ENCODE data around the gene RPS10.
A peak's percentile ranks its signal among the peaks of the same experiment; 100 is the strongest.

The RPS10 gene

DNA sequence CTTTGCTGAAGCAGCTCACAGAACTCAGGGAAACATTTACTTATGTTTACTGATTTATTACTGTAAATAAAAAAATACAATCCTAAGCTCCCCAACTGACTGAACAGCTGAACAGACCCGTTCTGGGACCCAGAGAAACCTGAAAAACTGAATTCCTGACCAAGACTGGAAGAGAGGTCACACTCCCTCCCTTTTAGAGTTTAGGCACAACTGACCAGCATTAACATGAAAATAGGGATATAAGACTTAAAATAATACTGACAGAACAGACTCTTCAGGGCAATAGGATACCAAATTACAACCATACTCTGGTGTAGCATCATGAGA is 11.7 kb upstream of the RPS10 start:
- H3K27ac ChIP-seq = peak overlapping the region; percentile 19; the same call in 1 of the 2 replicates
- TF ChIP-seq, protein P1, sequence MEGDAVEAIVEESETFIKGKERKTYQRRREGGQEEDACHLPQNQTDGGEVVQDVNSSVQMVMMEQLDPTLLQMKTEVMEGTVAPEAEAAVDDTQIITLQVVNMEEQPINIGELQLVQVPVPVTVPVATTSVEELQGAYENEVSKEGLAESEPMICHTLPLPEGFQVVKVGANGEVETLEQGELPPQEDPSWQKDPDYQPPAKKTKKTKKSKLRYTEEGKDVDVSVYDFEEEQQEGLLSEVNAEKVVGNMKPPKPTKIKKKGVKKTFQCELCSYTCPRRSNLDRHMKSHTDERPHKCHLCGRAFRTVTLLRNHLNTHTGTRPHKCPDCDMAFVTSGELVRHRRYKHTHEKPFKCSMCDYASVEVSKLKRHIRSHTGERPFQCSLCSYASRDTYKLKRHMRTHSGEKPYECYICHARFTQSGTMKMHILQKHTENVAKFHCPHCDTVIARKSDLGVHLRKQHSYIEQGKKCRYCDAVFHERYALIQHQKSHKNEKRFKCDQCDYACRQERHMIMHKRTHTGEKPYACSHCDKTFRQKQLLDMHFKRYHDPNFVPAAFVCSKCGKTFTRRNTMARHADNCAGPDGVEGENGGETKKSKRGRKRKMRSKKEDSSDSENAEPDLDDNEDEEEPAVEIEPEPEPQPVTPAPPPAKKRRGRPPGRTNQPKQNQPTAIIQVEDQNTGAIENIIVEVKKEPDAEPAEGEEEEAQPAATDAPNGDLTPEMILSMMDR (conservative IDR thresholded peaks at IDR 0.05) = no peak
- no peak for TF ChIP-seq ZFX (IDR thresholded peaks at IDR 0.05)

DNA sequence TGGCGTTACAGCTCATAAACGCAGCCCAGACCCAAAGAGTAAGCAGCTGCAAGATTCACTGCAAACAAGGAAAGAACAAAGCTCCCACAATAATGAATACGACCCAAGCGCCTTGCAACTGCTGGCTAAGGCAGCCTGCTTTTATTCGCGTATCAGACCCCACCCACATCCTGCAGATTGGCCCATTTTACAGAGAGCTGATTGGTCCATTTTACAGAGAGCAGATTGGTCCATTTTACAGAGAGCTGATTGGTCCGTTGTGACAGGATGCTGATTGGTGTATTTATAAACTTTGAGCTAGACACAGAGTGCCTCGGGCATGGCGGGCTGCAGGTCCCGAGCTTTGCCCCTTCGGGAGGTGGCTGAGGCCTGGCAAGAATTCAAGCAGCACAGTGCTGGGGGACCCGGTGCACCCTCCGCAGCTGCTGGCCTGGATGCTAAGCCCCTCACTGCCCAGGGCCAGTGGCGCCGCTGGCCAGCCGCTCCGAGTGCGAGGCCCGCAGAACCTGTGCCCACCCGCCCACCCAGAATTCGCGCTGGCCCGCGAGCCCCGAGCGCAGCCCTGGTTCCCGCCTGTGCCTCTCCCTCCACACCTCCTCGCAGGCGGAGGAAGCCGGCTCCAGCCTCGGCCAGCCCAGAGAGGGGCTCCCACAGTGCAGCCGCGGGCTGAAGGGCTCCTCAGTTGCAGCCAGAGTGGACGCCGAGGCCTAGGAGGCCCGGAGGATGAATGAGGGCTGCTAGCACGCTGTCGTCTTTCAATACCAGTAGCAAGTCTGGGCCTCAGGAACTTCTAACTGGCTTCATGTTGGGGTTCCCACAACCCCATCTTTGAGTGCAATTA is 11.2 kb upstream of the RPS10 start:
- TF ChIP-seq, protein P1 (conservative IDR thresholded peaks at IDR 0.05) = no peak
- no peak for TF ChIP-seq ZFX (IDR thresholded peaks at IDR 0.05)
- H3K27ac ChIP-seq = peak overlapping the region; percentile 19

DNA sequence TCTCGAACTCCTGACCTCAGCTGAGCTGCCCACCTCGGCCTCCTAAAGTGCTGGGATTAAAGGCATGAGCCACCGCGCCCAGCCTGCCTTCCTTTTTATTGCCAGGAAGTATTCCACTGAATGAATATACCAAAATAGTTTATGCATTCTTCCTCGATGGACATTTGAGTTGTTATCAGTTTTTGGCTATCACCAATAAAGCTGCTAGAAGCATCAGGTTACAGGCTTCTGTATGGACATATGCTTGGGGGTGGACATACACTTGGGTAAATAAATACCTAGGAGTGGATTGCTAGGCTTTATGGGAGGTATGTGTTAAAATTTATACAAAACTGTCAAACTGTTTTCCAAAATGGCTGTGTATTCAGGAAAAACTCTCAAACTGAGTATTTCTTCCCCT is 10.0 kb upstream of the RPS10 start:
- TF ChIP-seq, protein P1 (conservative IDR thresholded peaks at IDR 0.05) = no peak
- no peak for TF ChIP-seq ZFX (IDR thresholded peaks at IDR 0.05)
- H3K27ac ChIP-seq = peak overlapping the region; percentile 41

DNA sequence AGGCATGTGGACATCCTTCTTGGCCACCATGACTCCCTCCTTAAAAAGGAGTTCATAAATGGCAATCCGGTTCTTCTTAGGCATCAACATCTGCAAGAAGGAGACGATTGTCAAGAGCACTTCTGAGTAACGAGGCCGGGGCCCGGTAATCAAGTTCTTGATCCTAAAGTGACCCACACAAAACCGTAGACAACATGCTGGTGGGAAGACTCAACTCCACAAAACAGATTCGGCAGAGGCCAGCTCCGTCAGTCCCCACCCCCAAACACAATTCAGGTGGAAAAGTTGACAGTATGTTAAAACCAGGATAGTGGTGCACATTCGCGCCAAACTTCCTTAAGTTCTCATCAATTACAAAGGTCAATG is 754 bp downstream of the RPS10 start:
- TF ChIP-seq, protein P1 (conservative IDR thresholded peaks at IDR 0.05) = no peak
- TF ChIP-seq ZFX (IDR thresholded peaks at IDR 0.05) = no peak
- H3K27ac ChIP-seq = peak overlapping the region; percentile 85

DNA sequence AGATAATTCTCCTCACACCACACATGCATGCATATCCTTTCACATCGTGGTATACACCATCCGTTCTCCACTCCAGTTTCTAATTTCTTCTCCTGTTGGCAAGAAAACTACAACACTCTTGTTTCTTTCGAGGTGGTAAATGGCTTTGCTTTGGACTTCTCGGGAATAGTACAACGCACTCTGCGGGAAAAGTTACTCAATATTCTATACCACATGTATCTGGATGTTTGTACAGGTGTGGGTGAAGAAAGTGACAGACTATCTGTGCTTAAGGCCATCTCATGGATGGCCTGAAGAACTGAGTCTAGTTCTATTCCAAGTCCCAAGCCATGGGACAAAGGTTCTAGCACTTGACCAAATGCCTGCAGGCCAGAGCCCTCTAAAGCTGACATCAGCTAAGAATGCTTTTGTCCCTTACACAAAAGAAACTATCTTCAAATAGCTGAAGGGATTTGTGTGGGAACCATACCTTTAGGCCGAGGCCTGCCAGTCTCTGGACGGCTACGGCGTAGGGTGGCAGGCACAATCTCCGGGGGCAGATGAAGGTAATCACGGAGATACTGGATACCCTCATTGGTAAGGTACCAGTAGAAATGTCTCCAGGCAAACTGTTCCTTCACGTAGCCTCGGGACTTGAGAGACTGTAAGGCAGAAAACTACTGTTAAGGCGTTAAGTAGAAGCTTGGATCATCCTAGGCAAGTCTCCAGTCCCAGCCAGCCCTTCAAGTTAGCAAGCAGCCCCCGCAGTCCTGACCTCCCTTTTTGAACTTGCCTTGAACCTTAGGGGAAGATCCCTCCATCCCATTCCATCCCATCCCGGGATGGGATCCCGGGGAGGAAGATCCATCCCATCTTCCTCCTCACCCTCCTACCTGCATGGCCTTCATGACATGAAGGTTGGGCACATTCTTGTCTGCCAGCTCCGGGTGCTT is 1.4 kb downstream of the RPS10 start:
- no peak for TF ChIP-seq ZFX (IDR thresholded peaks at IDR 0.05)
- TF ChIP-seq, protein P1 (conservative IDR thresholded peaks at IDR 0.05) = no peak

DNA sequence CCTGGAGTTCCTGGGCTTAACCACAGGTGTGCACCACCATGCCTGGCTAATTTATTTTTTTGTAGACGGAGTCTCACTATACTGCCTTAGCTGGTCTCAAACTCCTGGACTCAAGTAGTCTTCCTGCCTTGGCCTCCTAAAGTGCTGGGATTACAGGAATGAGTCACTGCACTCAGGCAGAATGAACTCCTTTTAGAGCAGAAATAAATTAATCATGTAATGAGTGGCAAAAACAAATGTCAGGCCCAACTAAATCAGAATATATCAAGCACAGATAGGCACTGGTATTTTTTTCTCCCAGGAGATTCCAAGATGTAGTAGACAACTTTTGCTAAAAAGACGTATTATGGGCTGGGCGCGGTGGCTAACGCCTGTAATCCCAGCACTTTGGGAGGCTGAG is 2.6 kb downstream of the RPS10 start:
- no peak for TF ChIP-seq ZFX (IDR thresholded peaks at IDR 0.05)
- H3K27ac ChIP-seq = no peak overlapping the region

More for the DNA sequence above, 1.4 kb downstream of the RPS10 start:
- peak overlapping the region; percentile 85 for H3K27ac ChIP-seq

DNA sequence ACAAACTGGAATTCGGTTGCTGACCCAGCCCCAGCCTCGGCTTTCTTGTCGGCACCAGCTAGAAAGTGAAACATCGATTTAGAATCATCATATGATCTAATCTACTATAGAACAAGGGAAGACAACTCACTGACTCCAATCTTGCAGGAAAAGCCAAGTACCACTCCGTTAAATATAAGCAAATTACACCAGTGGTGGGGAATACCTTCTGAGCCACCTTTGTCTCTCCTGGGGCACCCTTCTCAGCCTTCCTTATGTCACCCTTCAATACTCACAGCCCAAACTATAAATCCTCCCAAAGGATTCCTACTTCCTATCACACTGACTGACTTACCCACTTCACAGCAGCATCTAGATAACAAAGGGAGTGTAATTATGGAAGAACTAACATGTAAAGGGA is 7.5 kb downstream of the RPS10 start:
- no peak for TF ChIP-seq ZFX (IDR thresholded peaks at IDR 0.05)
- H3K27ac ChIP-seq = no peak overlapping the region

DNA sequence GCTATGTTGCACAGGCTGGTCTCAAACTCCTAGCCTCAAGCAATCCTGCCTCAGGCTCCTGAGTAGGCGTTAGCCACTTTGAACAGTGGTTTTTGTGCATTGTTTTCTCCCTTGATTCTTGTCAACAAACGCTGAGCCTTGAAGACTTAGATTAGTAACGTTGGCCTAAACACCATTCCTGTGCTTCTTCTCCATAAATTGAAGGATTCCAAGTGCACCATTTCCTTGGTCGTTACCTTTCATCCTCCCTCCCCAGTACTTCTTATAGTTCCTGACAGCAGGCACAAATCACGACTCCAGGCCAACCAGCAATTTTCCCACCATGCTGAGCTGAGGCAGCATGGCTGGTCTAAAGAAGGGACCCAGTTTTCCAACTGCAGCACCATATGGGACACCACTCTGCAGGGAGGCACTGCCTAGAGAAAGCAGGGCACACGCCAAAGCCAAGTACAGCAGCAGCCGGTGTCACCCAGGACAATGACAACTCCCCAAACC is 8.9 kb downstream of the RPS10 start:
- H3K27ac ChIP-seq = peak overlapping the region; percentile 28; the same call in 1 of the 2 replicates

More for the DNA sequence above, 8.9 kb downstream of the RPS10 start:
- TF ChIP-seq ZFX (IDR thresholded peaks at IDR 0.05) = no peak
- TF ChIP-seq, protein P1 (conservative IDR thresholded peaks at IDR 0.05) = no peak

Data from C4-2B (cell line).